Activated naive CD8-positive, alpha-beta T cell (primary cell): Measurements from ENCODE around the gene TSC22D3.
"Not testable (repeated sequence)": the region's sequence is repeated elsewhere in the genome, so short reads cannot be mapped to it uniquely, and the experiment has no call there.

Experiments used
- H3K27ac Mint-ChIP-seq: one replicate; pipeline ENCODE4 v1.8.0; 2021; ENCODE audit warnings: mixed read lengths
- H3K27me3 Mint-ChIP-seq: one replicate; pipeline ENCODE4 v1.8.0; 2021; ENCODE audit warnings: mixed read lengths
- H3K36me3 Mint-ChIP-seq: one replicate; pipeline ENCODE4 v1.8.0; 2021; ENCODE audit warnings: mixed read lengths
- H3K4me1 Mint-ChIP-seq: one replicate; pipeline ENCODE4 v1.8.0; 2021; ENCODE audit warnings: low read depth, mixed read lengths
- H3K4me3 Mint-ChIP-seq: one replicate; pipeline ENCODE4 v1.8.0; 2021; ENCODE audit warnings: mild to moderate bottlenecking, mixed read lengths
- H3K9me3 Mint-ChIP-seq: one replicate; pipeline ENCODE4 v1.8.0; 2021; ENCODE audit warnings: low read depth, mixed read lengths

Gene TSC22D3

DNA sequence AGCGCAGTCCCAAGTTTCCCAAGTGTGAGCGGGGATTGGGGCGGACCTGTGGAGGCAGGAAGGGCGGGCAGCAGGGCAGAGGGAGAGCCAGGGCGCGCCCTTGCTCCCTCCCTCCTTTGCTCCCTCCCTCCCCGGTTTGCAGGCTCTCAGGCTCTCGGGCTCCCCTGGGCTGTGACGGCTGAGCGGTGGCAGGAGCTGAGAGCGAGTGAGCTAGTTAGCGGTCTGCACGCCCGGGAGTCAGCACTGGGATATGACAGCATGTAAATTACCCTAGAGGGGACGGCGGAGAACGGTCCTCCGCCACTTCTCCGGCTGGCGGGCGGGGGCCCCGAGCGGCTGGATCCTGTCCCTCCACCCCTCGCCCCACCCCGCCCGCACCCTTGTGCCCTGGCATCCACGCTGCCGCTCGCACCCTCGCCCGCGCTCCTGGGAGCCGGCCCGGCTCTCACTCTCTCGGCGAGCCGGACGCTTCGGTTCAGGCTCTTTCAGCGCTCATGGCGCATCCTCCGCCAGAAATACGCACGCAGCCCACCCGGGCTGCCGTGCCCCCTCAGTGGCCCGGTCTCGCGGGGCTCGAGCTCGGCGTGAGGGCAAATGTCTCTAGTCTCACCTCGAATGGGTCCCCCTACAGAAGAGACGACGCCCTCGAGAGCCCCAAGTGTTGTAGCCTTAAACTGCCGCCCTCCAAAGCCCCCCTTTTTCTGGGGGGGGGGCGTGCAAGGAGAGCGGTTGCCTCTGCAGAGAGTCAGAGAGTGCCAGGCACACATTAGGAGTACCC is at the start of gene TSC22D3:
TSC22D3 (minus strand) TSS at position 54 of the 778 bp plus-strand sequence. CDS start 368 bp downstream, outside the sequence.
- H3K4me1 Mint-ChIP-seq = peaks cover 19% of the 10 kb centered on the region
- H3K36me3 Mint-ChIP-seq = no peaks in the 10 kb centered on the region
- H3K4me3 Mint-ChIP-seq = peak within 1 kb of the TSS; percentile 88
- H3K27ac Mint-ChIP-seq = peak within 1 kb of the TSS; percentile 46
- H3K9me3 Mint-ChIP-seq = no peaks in the 10 kb centered on the region
- no peaks in the 10 kb centered on the region for H3K27me3 Mint-ChIP-seq

DNA sequence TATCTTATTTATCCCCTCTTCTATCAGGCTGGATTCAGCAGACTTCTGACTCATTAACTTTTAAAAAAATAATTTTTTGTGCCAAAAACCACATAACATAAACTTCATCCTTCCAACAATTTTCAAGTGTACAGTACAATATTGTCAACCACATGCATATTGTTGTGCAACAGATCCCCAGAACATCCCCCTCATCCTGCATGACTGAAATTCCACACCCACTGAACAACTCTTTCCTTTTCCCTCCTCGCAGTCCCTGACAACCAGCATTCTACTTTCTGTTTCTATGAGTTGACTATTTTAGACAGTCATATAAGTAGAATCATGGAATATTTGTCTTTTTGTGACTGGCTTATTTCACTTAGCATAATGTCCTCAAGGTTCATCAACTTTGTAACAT is 47.9 kb upstream of the TSC22D3 start:
- Mint-ChIP-seq H3K4me3 (no peak overlapping the region), H3K36me3 (no peaks in the 10 kb centered on the region), H3K4me1 (peaks cover 30% of the 10 kb centered on the region), H3K9me3 (no peaks in the 10 kb centered on the region), H3K27ac (no peak overlapping the region), H3K27me3 (no peaks in the 10 kb centered on the region)

DNA sequence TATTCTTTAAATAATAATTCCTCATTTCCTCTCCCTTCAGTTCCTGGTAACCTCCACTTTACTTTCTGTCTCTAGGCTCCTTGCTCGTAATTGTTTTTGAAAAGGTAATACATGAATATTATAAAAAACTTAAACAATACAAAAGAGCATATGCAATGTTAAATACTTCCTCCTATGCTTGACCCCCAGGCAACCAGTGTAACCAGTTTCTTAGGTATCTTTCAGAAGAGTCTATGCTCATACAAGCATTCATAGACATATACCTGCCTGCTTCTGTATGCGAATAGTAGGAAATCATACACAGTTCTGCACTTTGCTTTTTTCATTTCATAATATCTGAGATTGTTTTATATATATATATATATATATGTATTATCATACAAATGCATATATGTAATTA is 47.5 kb upstream of the TSC22D3 start:
- Mint-ChIP-seq H3K4me3 (no peak overlapping the region), H3K4me1 (peaks cover 30% of the 10 kb centered on the region), H3K36me3 (no peaks in the 10 kb centered on the region), H3K27ac (no peak overlapping the region), H3K27me3 (no peaks in the 10 kb centered on the region), H3K9me3 (no peaks in the 10 kb centered on the region)

DNA sequence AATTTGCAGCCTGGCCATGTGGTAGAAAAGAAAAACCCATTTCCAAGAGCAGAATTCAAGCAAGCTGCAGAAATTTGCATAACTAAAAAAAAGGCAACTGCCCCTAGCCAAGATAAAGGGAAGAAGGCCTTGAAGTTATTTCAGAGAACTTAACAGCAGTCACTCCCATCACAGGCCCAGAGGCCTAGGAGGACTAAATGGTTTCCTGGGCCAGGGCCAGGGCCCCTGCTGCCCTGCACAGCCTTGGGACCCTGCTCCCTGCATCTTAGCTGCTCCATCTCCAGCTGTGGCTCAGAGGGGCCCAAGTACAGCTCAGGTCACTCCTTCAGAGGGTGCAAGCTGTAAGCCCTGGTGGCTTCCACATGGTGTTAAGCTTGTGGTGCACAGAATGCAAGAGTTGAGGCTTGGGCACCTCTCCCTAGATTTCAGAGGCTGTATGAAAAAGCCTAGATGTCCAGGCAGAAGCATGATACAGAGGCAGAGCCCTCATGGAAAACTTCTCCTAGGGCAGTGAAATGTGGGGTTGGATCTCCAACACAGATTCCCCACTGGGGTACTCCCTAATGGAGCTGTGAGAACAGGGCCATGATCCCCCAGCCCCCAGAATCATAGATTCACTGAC is 43.4 kb upstream of the TSC22D3 start:
- Mint-ChIP-seq H3K4me1 (peaks cover 6% of the 10 kb centered on the region), H3K27ac (no peak overlapping the region), H3K36me3 (no peaks in the 10 kb centered on the region), H3K9me3 (no peaks in the 10 kb centered on the region), H3K27me3 (no peaks in the 10 kb centered on the region), H3K4me3 (no peak overlapping the region)

DNA sequence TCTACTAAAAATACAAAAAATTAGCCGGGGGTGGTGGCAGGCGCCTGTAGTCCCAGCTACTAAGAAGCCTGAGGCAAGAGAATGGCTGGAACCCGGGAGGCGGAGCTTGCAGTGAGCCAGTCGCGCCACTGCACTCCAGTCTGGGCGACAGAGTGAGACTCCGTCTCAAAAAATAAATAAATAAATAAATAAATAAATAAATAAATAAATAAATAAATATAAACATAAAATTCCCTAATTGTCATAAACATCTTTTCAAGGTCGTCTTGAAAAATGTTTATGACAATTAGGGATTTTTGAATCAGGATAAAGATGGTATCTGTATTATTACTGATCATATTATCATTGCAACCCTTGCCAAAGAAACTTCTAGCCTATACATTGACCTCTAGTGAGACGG is 34.5 kb upstream of the TSC22D3 start:
- not testable (repeated sequence) for H3K4me3 Mint-ChIP-seq, H3K4me1 Mint-ChIP-seq, H3K36me3 Mint-ChIP-seq, H3K27me3 Mint-ChIP-seq, H3K27ac Mint-ChIP-seq, H3K9me3 Mint-ChIP-seq

DNA sequence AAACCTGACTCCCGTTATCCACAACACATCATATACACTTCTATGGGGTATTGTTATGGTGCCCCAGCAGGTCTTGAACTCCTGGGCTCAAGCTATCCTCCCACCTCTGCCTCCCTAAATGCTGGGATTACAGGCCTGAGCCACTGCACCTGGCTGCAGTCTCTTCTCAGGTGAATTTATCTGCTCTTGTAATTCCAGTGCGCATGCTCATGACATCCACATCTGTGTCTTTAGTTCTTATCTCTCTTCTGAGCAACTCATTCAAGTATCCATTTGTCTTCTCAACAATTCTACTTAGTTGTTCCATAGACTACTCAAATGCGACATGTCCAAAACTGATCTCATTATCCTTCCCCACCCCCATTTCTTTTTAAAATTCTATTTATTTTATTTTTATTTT is 29.6 kb upstream of the TSC22D3 start:
- H3K4me1 Mint-ChIP-seq = no peaks in the 10 kb centered on the region
- H3K36me3 Mint-ChIP-seq = no peaks in the 10 kb centered on the region
- H3K27me3 Mint-ChIP-seq = peaks cover 2% of the 10 kb centered on the region
- no peak overlapping the region for H3K4me3 Mint-ChIP-seq
- no peaks in the 10 kb centered on the region for H3K9me3 Mint-ChIP-seq
- no peak overlapping the region for H3K27ac Mint-ChIP-seq

DNA sequence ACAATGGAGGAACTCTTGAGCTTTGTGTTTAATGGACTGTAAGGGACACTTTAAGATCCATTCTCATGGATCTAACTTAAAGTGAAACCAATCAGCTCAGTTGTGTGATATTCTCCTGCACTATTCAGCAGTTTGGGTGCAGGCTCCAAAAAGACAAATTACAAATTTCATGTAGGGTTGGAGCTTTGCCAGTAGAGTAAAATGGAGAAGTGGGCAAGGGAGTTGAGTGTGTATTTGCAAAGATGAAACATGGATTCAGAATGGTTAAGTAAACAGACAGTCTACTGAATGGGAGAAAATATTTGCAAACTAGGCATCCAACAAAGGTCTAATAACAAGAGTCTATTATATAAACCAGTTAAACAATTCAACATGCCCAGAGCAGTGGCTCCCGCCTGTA is 28.8 kb upstream of the TSC22D3 start:
- peaks cover 2% of the 10 kb centered on the region for H3K27me3 Mint-ChIP-seq
- no peaks in the 10 kb centered on the region for H3K9me3 Mint-ChIP-seq
- H3K36me3 Mint-ChIP-seq = no peaks in the 10 kb centered on the region
- no peak overlapping the region for H3K4me3 Mint-ChIP-seq
- H3K4me1 Mint-ChIP-seq = no peaks in the 10 kb centered on the region
- no peak overlapping the region for H3K27ac Mint-ChIP-seq

DNA sequence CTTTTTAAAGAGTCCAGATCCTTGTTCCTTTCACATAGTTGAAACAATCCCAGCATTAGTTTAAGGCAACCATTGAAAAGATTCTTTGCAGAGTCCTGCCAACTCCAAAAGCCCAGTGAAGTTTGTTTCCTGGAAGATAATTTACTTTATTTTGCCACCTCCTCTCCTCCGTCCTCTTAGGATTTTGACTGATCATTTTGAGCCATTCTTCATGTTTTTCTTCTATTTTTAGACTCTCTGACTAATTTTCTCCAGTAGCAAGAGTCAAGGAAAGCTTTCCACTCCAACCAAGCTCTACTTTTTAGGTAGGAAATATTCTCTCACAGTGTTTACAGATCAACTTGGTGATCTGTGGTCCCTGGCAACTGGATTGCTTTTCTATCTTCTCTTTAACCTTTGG is 12.2 kb upstream of the TSC22D3 start:
- H3K27me3 Mint-ChIP-seq = no peaks in the 10 kb centered on the region
- no peaks in the 10 kb centered on the region for H3K4me1 Mint-ChIP-seq
- no peak overlapping the region for H3K27ac Mint-ChIP-seq
- no peaks in the 10 kb centered on the region for H3K36me3 Mint-ChIP-seq
- no peaks in the 10 kb centered on the region for H3K9me3 Mint-ChIP-seq
- no peak overlapping the region for H3K4me3 Mint-ChIP-seq

DNA sequence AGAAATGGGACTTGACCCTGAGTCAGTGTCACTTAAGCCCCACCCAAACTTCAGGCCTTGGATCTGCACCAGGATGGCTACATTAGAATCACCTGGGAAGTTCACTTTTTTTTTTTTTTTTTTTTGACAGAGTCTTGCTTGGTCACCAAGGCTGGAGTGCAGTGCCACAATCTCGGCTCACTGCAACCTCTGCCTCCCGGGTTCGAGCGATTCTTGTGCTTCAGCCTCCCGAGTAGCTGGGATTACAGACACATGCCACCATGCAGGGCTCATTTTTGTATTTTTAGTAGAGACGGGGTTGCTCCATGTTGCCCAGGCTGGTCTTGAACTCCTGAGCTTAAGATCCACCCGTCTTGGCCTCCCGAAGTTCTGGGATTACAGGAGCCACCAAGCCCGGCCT is 4.9 kb upstream of the TSC22D3 start:
- Mint-ChIP-seq H3K4me1 (peaks cover 7% of the 10 kb centered on the region), H3K27me3 (no peaks in the 10 kb centered on the region), H3K4me3 (no peak overlapping the region), H3K27ac (no peak overlapping the region), H3K36me3 (no peaks in the 10 kb centered on the region), H3K9me3 (no peaks in the 10 kb centered on the region)

DNA sequence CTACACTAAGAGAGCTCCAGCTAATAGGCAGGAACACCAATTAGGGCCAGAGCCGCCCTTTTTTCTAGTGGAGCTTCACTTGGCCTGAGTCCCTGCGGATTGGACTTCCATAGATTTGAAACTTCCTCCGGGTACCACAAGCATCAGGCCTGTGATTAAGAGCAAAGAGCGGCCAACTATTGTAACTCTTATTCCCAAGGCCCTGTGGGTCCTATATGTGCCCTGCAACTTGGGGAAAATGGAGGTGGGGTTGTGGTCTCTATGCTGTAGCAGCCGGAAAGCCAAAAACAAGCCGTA is 1.9 kb upstream of the TSC22D3 start, which contains the start of gene NCBP2L:
NCBP2L (plus strand) TSS at position 198 of the 297 bp plus-strand sequence. CDS start 16,488 bp downstream, outside the sequence.
- H3K4me3 Mint-ChIP-seq = peak within 1 kb of the TSS; percentile 88

DNA sequence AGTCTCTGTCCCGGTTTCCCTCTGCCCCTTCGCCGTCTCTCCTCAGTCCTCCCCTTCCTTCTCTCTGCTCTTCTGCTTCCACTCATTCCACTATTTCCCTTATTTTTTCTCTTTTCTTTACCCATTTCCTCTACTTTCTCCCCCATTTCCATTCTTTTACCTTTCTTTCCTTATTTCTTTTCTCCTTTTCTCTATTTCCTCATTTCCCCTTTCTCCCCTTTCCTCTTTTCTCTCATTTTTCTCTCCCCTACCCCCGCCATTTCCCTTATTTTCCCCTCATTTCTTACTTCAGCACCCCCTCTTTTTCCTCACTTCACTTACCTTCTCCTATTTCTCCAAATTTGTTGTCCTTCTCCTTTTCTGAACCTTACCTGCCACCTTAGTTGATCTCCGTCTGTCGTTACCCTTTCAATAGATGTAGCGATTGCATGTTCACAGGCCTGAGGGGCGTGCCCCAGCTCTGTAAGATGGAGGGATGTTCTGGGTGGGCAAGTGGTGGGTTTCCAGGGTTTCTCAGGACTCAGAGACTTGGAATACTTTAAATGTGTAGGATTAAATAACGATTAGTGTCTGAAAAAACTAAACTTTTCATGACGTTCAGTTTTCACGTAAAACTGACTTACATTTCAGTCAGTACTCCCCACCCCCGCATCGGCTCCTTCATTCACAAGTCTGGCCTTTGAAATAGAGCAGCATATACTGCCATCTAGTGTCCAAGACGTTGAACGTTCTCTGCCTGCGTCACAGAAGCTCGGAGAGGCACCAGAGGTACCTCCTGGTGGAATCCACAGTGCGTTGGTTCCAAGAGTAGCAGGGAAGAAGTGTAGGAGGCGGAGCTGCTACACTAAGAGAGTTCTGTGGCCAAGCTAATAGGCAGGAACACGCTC is 1.3 kb upstream of the TSC22D3 start:
- Mint-ChIP-seq H3K27ac (peak overlapping the region; percentile 46), H3K4me3 (peak overlapping the region; percentile 88), H3K4me1 (peaks cover 19% of the 10 kb centered on the region), H3K36me3 (no peaks in the 10 kb centered on the region), H3K27me3 (no peaks in the 10 kb centered on the region), H3K9me3 (no peaks in the 10 kb centered on the region)

More for the DNA sequence above, 1.9 kb upstream of the TSC22D3 start, which contains the start of gene NCBP2L:
- Mint-ChIP-seq H3K9me3 (no peaks in the 10 kb centered on the region), H3K27ac (peak within 1 kb of the TSS; percentile 46), H3K4me1 (peaks cover 13% of the 10 kb centered on the region), H3K36me3 (no peaks in the 10 kb centered on the region), H3K27me3 (no peaks in the 10 kb centered on the region)

DNA sequence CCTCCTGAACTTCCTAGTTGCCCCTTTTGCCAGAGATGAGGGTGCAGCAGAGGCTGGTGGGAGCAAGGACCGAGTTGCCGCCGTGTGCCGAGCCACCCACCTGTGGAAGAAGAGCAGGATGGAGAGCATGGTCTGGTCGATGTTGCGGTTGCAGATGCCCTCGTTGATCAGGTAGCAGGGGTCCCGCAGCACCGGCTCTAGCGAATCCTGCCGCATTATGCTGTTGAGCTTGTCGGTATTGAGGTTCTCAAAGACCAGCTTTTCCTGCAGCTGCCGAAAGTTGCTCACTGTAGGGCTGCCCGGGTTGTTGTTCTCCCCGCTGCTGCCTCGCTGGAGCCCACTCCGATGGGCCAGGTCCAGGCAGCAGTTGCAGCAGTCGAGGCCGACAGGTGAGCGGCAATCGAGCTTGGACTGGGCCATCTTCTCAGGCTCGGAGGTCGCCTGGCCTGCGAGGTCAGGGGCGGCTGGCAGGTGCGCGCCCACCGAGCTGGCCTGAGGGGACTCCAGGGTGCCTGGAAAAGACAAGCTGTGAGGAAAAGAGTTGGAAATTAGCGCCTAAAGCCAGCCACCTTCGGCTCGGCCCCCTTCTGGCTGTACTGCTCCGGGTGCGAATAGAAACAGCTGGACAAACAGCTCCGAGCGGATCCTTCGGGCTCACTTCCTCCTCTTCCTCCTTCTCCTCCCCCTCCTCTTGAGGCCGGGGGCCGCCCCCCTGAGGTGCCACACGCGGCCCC is 420 bp downstream of the TSC22D3 start:
- Mint-ChIP-seq H3K27me3 (no peaks in the 10 kb centered on the region), H3K27ac (no peak overlapping the region)

DNA sequence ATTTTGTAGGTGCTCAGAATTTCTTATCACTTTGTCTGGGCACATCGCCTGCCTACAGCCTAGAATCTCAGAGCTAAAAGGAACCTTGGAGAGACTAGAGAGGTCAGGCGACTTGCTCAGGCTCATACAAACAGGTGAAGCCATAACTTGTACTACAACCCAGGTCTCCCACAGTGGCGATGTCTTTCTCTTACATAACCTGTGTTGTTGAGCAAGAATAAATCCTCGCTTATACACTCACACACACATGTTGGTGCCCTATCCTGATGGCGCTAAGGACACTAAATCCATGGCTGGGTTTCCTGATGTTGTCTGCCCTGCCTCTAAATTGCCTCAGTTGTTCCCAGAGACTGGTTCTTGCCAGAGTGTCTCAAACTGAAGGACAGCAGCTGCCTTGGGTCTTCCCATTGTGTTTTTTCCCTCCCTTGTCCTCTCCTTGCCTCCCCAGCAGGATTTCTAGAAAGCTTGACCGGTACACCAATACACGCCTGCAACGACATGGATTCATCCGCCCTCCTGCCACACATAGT is 1.6 kb downstream of the TSC22D3 start:
- Mint-ChIP-seq H3K27ac (peak overlapping the region; percentile 68), H3K4me3 (peak overlapping the region; percentile 44), H3K36me3 (no peaks in the 10 kb centered on the region), H3K27me3 (no peaks in the 10 kb centered on the region), H3K9me3 (no peaks in the 10 kb centered on the region), H3K4me1 (peaks cover 29% of the 10 kb centered on the region)

More for the DNA sequence above, 420 bp downstream of the TSC22D3 start:
- Mint-ChIP-seq H3K4me1 (peaks cover 26% of the 10 kb centered on the region), H3K9me3 (no peaks in the 10 kb centered on the region), H3K36me3 (no peaks in the 10 kb centered on the region), H3K4me3 (peak overlapping the region; percentile 53)

DNA sequence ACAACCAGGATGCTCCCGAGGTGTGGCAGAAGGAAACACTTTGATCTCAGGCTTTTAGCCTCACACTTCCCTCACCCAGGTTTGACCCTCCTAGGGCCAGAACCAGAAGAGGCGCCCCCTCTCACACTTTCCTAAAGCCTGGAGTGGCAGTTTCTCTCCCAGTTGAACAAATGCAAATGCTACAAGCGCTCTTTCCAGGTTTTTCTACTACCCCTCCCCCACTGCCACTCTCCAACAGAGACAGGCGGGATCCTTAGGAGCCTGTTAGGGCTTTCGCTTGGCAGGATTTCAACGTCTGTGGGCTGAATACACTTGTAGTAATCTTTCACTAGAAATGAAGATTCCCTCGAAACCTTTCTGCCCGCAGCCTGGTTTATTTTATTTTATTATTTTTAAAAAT is 2.4 kb downstream of the TSC22D3 start:
- peaks cover 31% of the 10 kb centered on the region for H3K4me1 Mint-ChIP-seq
- no peaks in the 10 kb centered on the region for H3K27me3 Mint-ChIP-seq
- H3K27ac Mint-ChIP-seq = no peak overlapping the region
- H3K9me3 Mint-ChIP-seq = no peaks in the 10 kb centered on the region
- no peak overlapping the region for H3K4me3 Mint-ChIP-seq
- no peaks in the 10 kb centered on the region for H3K36me3 Mint-ChIP-seq
